Dermis microvascular lymphatic vessel endothelial cell (primary cell): ENCODE results near the gene TNRC6C. TPM values are rescaled to one million over a fixed set of nuclear protein-coding genes. Genes with fewer than 3 reads are reported as not detected.
"Not testable (repeated sequence)": the region's sequence is repeated elsewhere in the genome, so short reads cannot be mapped to it uniquely, and the experiment has no call there.

ENCODE experiments used
- DNase-seq, 2 donors: peaks; one replicate each; pipeline versions ENCODE4 v3.0.0 to v3.0.0-alpha.2; 2010; ENCODE audit warnings: low read depth in 2 of 2
- total RNA-seq: library from RNA; depleted of rRNA; stranded (reverse); fragments of >200 nt; gene quantifications from 2 replicates; pipeline ENCODE4 v1.2.1, GENCODE V29; 2014

The TNRC6C gene
- total RNA-seq, 1 donor from 2014 or later: 5.5 TPM

DNA sequence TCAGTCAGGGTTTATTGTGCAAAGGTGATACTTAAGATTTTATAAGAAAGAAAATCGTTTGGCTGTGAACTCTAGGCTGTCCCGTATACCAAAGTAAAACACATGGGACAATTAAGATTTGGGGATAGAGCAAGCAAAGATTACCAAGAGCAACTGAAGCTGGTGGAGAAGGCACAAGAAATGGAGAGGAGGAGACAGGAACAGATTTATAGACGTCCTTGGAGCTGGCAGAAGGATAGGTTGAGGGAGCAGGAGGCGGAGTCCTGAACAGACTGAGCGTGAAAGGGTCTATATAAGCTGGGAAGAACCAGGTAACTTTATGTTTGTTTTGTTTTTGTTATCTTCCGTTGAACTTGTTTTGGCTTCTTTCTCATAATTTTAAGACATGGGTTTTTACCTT is 3.8 kb downstream of the TNRC6C start:
- no peak for DNase-seq

- DNase-seq: peak; percentile 21 to 42
Measured at GRCh38 chr17:77963441-77963840, 4.9 kb downstream of the TNRC6C start.

GRCh38 chr17:77965352-77965751 is 6.8 kb downstream of the TNRC6C start:
- no peak for DNase-seq

GRCh38 chr17:77966476-77966875 is 8.0 kb downstream of the TNRC6C start:
- DNase-seq: no peak

DNA sequence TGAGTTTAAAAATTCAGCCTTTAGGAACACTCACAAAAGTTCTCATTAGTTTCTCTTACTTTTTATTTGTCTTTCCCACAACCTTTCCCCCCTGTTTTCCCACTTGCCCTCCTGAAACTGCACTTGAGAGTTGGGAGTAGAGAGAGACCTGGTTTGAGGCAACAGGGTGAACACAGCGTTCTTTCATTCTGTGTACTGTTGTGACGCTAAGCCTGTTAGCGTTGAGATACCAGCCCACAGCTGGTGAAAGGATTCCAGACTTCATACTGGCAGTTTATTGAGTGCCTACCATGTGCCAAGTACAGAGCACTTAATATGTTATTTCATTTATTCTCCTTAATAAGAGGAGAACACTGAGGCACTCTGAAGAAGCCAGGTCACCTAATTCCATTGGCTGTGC is 10.3 kb downstream of the TNRC6C start:
- no peak for DNase-seq

- not testable (repeated sequence) for DNase-seq
Measured at GRCh38 chr17:77972271-77972670, 13.8 kb downstream of the TNRC6C start.

- no peak for DNase-seq
Measured at GRCh38 chr17:77973953-77974352, 15.4 kb downstream of the TNRC6C start.

DNA sequence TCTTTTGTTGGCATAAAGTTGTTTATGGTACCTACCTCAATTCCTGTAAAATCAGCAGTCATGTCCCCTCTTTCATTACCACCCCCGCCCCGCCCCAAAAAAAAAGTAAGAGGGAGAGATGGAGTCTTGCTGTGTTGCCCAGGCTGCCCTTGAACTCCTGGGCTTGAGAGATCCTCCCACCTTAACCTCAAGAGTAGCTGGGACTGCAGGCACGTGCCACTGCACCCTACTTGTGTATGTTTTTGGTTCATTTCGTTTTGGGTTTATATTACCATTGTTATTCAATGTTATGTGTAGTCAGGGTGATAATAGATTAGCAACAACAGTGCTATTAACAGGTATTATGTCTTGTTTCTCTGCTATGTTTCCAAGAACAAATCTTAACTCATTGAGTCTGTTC is 15.9 kb downstream of the TNRC6C start:
- DNase-seq: no peak

GRCh38 chr17:77982430-77982829 is 23.9 kb downstream of the TNRC6C start:
- not testable (repeated sequence) for DNase-seq

DNA sequence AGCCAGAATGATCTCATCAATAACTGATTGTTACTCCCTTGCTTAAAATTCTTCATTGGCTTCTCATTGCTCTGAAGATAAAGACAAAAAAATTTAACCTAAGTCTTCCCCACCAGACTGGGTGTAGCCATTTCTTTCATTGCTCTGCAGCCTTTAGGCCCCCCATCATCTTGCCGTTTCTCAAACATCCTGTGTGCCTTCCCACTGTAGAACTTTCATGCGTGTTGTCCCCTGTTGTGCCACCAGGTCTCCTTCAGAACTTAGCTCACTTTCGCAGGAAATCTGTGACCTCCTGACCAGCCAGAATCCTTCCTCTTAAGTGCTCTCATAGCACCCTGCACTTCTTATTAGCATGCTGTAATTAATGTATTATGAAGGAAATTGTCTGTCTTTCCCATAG is 31.8 kb downstream of the TNRC6C start:
- no peak for DNase-seq

GRCh38 chr17:77993735-77994134 is 35.2 kb downstream of the TNRC6C start:
- DNase-seq: not testable (repeated sequence)

DNA sequence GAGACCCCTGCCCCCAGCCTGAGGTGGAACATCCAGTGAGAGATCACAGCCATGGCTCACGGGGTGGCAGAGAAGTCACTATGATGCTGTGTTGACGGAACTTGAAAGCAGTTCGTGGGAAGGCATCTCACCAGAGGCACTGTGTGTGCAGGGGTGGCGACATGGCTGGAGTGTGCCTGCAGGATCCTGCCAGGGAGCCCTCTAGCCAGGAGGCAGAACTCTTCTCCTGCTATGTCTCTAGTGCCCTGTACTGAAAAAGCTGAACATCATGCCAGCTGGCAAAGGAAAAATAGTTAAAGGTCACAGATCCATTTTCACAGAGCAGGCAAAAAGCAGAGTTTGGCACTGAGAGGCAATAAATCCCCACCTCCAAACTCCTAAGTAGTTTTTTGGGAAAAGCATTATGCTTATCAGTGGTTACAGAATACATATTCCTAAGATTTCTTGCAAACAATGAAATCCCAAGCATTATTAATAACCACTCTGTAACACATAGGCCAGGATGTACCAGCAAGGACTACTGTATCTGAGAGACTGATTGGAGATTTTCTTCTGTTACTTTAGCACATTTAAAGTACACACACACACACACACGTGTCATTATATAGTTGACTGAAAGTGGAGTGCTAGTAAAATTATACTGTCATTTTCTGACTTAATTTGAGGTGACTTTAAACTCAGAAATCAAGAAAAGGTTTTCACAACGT is 36.8 kb downstream of the TNRC6C start:
- no peak for DNase-seq

DNA sequence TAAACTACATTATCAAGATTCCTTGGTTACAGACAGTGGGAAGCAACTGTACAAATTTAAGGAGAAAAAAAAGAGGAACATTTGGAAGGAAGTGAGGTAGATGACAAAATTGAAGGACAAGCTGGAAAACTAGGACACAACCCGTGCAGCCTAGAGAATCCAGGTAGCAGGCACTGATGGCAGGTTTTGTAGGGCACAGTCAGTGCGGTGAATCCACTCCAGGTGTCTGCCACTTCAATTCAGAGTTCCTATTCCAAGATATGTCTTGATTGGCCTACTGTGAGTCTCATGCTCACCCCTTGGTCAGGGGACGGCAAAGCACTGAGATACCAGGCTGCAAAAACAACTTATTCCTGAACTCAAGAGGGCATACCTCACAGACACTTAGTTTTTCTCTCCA is 37.8 kb downstream of the TNRC6C start:
- DNase-seq: no peak

GRCh38 chr17:77999413-78000173 is 41.1 kb downstream of the TNRC6C start:
- peak; percentile 29 to 45 for DNase-seq

DNA sequence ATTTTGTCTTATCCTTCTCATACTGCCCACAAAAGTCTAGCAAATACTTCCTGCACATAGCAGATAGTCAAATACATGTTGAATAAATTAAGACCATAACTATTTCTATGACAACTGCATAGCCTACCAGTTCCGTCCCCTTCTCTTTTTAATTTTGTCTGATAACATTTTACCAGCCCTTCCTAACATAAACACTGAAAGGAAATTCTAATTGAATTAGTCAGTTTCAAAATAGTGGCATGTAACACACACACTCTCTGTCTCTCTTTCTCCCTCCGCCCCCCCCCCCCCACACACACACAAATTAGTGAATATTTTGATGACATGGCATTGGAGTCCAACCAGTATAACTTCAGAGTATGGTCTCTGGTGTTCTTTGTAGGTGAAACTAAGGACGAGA is 41.8 kb downstream of the TNRC6C start:
- peak; percentile 76 to 79 for DNase-seq

- peak; percentile 17 to 53 for DNase-seq
Measured at GRCh38 chr17:78001182-78001581, 42.7 kb downstream of the TNRC6C start.

DNA sequence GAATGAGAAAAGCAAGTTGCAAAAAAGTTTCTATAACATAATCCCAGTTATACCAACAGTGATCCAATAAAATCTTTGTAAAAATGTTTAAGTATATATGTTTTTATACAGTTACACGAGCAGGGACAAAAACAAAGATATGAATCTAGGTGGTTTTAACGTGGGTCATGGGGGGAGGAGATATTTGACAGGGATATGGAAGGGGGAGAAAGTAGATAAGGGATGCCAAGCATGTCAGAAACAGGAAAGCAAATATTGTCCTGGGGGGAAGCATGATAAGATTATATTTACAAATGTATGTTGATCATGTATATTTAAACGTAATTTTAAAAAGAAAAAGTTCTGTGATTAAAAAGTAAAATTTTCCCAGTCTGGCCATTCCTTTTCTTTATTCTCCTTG is 43.1 kb downstream of the TNRC6C start:
- DNase-seq: no peak

GRCh38 chr17:78002166-78002565 is 43.7 kb downstream of the TNRC6C start:
- DNase-seq: no peak

GRCh38 chr17:78005452-78006171 is 47.1 kb downstream of the TNRC6C start:
- DNase-seq: no peak

- DNase-seq: no peak
Measured at GRCh38 chr17:78006338-78006737, 47.8 kb downstream of the TNRC6C start.

GRCh38 chr17:78007647-78008046 is 49.1 kb downstream of the TNRC6C start:
- DNase-seq: no peak

DNA sequence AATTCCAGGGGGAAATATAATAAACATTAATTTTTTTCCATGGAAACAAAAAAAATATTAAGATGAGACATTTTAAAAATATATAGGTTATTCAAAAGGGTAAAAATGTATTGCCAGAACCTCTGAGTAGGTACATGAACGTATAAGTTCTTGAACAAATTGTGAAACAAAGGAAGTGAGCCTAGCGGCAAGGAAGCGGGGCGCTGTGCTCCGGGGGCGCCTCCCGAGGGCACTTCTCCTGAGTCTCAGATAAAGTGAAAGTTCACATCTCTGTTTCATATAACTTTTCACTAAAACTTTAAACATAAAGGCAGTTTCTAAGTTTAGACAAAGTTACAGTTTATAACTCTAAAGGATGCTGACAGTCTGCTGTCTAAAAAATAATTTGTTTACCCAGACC is 52.3 kb downstream of the TNRC6C start:
- DNase-seq: no peak
